DMS153 (cell line): Measurements from ENCODE around the gene IGFALS.

ENCODE experiments used
- DNase-seq: peaks from one replicate; lab custom pipeline; 2025; lab: John Stamatoyannopoulos, UW

IGFALS gene

DNA sequence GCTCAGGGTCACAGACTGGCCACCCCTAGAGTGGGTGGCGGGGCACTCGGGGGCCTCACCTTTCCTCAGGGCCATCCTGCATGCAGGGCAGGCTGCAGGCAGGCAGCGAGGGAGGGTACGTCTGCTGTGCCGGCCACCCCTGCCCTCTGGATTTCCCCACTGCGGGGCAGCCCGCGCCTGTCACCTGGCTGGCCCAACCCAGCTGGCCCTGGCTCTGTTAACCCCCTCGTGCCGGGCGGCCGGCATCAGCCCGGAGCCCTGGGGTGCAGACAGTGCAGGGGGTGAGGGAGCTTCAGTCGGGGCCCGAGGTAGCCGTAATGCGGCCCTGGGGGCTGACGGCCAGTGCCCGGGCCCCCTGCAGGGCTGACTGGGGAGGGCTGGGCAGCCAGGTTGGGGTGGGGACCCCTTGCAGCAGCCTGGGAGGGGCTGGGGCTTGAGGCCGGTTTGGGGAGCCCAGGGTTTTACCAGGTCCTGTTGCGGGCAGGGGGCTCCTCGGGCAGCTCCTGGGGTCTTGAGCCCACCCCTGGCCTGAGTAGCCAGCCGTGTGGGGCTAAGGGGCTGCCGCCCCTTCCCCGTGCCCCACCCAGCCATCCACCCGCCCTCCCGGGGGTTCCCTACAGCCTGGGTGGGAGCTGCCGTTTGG lies at the start of gene IGFALS:
Gene IGFALS, minus strand, starts transcription at position 128 of the 643 bp plus-strand sequence. Its CDS starts 53 bp downstream, at position 75.
- DNase-seq, result no peak

DNA sequence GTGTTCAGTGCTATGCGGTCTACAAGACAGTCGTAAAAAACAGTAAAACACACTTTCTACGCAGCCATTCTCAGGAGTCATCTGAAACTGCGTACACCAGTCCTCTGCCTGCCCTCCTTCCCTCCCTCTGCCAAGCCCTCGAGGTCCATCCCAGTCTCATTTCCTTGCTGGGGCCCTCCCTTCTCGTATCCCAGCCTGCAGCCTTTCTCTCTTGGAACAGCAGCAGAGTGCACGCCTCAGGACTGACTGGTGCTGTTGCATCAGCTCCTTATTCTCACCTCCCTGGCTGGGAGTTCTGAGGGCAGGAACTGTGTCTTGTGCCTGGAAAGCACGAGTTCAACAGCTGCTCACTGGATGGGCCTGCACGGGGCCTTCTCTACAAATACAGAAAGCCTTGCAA lies 46.0 kb upstream of the IGFALS start:
- no peak for DNase-seq

DNA sequence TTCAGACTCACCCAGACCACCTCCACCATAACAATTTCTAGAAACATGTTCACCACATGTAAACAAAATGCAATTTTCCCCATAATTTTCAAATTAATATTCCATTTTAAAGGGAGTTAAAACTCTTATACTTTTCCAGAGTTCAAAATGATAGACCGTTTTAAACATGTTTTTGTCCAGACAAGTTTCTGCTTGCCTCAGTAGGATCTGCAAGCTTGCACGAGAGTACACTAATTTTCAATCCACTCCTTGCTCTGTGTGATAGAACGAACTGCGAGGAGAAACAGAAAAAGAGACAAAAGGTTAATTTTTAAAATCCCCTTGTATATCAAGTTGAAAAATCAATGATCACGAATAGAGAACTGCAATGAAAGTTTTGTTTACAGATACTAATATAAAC lies 40.6 kb upstream of the IGFALS start:
- no peak for DNase-seq

DNA sequence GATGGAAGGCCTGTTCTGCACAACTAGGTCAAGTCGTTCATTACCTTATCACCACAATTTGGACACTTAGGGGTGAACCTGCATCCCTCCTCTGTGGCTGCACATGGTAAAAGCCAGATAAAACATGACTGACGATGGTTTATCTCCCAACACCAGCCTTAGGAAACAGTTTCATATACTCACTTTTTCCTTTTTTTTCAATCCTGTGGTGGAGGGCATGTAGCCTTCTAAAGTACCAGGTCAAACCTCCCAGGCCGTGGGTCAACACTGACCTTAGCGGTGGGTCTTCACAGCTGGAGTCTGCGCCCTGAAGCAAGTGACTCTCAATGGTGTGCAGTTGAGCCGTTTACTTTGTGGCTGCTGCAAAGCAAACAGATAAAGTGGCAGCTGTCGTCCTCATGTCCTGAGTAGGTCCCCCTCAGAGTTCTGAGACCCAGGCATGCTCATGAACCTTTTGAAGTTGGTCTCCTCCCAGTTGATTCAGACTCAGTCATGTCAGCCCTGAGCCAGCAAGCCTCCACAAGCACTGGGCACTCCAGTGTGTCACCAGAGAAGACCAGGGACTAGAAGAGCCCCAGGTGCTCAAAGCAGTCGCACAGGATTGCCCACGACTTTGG lies 39.4 kb upstream of the IGFALS start:
- DNase-seq, result no peak

DNA sequence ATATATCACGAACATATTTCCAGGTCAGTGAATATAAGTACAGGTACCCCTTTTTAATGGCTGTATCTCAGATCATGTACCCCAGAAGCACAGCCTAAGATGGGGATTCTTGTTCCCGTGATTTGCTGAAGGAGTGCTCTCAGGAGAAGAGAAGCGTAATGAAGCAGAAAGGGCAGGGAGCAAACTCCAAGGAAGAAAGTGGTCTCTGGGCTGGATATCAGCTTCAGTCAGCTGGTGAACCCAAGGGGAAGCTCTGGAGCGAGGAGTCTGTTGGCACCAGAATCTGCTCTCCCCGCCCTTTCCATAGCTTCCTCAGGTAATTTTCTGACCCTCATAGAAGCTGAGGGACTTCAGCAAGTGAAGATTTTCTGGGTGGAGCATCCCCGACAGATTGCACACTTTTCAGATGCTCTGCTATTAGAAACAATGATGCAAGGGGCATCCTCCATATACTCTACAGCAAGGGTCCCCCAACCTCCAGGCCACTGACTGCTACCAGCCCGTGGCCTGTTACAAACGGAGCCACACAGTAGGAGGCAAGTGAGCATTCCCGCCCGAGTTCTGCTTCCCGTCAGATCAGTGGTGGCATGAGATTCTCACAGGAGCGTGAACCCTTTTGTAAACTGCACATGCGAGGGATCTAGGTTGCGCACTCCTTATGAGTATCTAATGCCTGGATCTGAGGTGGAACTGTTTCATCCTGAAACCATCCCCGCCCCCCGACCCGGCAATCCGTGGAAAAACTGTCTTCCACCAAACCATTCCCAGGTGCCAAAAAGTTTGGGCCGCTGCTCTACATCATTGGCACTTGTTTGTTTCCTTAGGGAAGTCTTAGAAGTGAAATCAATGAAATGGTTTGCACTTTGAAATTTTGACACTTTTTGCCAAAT lies 37.9 kb upstream of the IGFALS start:
- DNase-seq, result no peak

DNA sequence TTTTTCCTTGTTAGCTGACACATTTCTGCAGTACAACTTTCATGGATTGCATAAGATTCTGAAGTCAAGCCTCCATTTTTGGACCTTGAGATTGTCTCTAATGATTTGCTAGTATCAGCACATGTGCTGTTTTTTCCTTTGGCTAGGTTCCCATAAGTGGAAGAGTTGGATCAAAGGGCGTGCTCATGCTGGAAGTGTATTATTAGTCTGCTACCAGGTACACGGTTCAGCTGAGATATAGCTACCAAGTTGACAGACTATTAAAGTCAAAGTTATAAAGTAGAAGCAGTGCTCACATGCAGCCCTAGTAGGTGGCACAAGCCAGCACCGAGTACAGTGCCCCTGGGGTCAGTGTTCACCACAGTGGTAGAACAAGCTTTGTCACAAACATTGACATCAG lies 36.7 kb upstream of the IGFALS start:
- no peak for DNase-seq

DNA sequence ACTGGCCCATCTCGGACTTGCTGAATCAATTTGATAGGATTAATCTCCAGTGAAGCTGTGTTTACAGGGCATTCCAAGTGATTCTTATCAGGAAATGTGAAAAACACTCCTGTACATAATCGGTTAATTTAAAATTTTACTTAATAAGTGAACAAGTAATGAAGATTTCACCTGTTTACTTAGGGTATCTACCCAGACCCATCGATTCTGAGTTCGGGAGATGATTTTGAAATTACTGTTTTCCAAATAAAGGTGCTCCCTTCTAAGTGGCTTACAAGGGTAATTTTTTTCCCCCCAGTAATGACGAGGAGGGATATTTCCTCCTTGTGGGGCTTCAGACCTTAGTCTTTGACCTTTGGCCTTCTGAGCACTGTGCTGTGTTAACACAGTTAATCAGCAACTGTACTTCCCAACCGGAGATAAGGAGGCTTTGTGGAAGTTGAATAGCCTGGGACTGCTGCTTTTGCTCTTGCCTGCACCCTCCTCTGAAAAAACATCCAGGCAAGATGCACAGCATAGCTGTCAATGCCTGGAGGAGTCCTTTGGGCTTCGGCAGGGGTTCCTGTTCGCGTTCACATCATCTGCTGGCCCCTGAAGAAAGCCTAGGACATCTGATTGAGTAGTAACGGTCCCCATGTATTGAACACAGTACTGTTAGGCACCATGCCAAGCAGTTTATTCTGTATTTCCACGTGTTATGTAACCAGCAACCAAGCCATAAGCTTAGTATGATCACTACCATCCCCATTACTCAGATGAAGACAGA lies 35.3 kb upstream of the IGFALS start:
- DNase-seq, result no peak

DNA sequence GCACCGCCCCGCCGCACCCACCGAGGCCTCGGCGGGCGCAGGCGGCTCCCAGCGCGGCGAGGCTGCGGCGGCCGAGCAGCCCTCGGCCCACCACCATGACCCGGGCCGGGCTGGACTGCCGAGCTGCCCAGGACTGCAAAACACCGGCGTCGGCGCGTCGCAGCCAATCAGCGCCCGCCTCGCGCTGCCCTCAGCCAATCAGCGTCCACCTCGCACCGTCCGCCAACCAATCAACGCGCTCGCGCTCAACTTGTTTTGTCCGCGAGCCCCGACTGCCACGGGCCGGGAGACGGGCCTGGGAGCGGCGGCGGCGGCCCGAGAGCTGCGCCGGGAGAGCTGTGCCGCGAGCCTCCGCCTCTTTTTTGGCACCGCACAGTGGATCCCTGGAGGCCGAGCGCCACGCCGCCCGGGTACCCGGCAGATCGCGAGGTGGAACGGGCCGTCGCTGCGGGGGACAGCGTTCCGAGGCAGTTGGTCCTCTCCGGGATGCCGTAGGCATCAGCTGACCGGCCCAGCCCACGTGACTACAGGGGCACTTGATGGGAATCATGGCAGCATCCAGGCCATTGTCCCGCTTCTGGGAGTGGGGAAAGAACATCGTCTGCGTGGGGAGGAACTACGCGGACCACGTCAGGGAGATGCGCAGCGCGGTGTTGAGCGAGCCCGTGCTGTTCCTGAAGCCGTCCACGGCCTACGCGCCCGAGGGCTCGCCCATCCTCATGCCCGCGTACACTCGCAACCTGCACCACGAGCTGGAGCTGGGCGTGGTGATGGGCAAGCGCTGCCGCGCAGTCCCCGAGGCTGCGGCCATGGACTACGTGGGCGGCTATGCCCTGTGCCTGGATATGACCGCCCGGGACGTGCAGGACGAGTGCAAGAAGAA lies 33.4 kb upstream of the IGFALS start, which contains the start of the genes FAHD1 and HAGH:
Gene FAHD1, plus strand, starts transcription at position 516 of the 883 bp plus-strand sequence. Its CDS starts 33 bp downstream, at position 549.
Gene HAGH, minus strand, starts transcription at position 135 of the 883 bp plus-strand sequence. Its CDS starts 38 bp downstream, at position 97.
- peak; percentile 80 for DNase-seq

DNA sequence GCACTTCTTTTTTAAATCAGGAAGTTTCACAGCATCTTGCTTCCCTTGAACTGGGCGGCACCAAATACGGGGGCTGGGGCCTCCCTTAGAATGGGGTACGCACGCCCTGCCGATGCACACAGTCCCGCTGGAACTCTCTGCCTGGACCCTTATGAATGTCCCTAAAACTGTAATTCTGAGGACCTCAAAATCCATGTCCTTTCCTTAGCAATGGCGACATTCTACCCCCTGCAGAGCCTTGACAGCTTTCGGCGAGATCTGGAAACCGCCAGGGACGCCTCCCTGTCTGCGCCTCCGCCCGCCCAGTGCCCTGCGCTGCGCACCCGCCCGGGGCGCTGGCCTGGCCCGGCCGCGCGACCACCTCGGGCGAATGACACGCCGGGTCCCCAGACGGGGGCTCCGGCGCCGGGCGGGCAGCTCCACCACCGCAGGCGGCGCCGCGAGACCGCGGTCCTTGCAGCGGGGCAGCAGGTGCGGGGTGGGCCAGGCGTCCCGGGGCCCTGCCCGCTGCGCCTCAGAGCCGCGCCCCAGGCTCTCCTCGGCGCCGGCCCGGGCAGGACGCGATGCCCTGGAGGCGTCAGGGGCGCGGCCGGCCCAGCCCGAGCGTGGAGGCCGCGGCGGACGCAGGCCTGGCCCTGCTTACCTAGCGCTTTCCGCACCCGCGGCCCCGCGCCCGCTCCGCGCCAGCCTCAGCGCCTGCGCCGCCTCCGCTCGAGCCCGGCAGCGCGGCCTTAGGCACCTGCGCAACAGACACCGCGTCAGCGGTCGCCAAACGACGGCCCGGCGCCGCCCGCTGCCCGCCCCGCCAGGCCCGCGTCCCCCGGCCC lies 32.6 kb upstream of the IGFALS start:
- DNase-seq, result no peak

DNA sequence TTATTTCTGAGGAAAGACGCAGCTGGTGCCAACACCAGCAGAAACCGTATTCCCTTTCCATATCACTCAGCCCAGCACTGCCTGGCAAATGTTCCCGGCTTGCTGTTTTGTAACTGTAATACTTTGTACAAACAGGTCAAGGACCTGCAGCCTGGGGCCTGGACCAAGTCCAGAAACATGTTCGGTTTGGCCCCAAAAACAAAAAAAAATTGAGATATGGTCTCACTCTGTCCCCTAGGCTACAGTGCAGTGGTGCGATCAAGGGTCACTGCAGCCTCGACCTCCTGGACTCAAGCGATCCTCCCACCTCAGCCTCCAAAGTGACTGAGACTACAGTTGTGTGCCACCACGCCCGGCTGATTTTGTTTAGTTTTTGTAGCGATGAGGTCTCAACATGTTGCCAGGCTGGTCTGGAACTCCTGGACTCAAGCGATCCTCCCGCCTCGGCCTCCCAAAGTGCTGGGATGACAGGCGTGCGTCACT lies 31.9 kb upstream of the IGFALS start:
- DNase-seq, result no peak

DNA sequence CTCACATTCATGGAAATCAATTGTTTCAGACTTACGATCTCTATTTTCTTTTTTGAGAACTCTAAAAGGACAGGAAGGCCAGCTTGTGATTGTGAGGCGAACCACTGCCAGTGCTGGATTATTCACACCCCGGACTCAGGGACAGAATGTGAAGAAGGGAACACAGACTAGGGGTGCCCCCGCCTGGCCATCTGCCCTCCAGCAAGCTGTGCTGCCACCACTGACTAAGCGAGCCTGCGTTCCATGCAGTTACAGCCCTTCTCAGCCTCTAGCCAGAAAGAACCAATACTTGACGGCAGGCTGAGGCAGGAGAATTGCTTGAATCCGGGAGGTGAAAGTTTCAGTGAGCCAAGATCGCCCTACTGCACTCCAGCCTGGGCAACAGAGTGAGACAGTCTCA lies 30.3 kb upstream of the IGFALS start:
- DNase-seq, result no peak

DNA sequence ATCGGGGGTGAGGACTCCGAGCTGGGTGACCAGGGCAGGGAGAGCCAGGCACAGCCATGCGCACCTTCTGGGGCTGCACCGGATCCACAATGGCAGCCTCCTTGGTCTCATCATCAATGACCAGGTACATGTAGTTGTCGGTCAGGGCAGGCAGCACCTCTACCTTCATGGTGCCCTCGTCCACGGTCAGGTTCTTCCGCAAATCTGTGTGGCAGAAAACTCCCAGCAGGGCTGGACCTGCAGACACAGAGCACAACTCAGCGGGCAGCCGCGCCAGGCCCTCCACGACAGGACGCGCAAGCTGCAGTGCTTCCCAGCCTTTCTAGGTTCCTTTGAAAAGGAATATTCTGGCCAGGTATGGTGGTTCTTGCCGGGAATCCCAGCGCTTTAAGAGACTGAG lies 29.3 kb upstream of the IGFALS start:
- no peak for DNase-seq

DNA sequence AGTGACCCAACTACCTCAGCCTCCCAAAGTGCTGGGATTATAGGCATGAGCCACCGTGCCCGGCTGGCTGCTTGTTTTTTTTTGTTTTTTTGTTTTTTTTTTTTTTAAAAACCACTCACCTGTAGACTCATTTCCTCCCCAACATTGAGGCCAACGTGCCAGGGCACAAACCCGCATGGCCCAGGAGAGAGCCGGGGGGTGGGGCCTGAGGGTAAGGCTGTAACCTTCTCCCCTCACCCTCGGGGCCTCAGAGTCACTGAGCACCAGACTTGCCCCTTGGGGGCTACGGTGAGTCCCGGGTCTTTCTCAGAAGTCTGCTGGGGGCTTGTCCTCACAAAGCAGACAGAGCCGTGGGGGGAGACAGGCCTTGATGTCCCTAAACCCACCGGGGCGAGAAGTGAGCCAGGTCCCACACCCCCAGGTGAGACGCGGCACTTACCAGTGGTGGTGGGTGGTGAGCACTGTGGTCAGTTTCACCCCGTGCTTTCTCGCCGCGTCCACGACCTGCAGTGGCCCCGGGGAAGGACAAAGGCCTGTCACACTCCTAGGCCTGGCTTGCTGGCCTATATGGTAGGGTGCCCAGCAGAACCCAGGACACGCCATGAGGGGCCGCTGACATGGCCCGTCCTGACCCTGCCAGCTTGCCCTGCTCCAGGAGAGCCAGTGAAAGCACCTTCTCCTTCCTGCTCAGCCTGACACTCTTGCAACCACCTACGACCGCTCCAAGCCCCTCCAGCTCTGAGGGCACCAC lies 28.5 kb upstream of the IGFALS start:
- DNase-seq, result no peak

DNA sequence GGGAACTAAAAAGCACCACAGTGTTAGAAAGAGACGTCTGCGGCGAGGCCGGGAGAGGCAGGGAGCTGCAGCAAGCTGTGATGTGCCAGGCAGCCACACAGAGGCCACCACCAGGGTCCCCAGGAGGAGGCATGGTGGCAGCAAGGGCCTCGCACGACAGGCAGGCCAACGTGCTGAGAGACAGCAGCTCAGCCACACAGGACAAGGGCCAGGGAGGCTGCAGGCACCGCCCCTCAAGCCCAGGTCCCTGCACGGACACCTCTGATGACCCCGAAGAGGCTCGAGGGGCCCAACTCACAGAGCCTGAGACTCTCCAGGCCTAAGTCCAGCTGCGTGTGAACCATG lies 27.4 kb upstream of the IGFALS start:
- no peak for DNase-seq

DNA sequence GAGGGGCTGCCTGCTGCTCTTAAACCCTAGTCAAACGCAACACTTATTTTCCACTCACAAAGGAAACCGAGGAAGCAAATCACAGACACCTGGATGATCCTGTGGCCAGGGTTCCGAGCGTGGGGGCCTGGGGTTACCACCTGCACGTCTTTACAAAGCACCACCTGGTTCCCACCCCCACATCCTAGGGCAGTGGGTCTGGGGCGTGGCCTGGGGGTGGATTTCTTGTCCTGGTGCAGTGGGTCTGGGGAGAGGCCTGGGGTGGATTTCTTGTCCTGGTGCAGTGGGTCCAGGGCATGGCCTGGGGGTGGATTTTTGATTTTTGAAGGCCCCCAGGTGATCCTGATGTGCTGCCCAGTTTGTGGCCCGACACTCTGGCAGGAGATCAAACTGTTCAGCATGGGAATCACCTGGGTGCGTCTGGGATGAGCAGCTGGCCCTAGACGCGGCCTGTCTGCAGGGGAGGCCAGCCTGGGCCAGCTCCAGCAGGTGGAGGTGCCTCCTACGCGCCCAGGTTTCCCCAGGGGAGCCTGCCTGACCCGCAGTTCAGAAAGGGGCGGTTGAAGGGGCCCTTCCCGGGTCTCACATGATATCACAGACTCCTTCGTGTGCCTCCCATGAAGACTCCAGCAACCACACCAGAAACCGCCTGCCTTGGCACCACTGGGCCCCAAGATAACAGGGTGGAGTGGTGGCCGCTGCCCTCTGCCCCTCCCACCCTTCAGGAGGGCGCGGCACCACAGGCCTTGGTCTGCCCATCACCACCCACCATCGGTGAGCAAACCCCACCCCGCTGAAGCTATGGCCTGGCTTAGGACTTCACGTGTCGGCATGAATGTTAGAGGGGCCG lies 26.8 kb upstream of the IGFALS start:
- no peak for DNase-seq

DNA sequence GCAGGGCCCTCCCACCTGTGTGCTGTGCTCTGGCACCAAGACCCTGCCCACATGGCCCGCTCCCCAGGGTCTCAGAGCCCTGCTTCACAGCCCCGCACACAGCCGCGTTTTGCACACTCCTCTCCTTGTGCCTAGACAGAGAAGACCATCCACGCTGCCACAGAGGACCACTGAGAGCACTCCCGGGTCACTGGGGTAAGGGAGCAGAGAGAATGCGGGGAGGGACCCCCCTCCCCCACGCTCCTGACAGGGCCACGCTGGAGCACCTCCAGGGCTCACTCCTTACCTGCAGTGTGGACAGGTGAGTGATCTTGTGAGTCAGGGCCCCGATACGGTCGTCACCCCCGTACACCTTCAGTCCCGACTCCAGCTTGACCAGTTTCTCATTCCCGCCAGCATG lies 26.1 kb upstream of the IGFALS start:
- DNase-seq, result no peak

DNA sequence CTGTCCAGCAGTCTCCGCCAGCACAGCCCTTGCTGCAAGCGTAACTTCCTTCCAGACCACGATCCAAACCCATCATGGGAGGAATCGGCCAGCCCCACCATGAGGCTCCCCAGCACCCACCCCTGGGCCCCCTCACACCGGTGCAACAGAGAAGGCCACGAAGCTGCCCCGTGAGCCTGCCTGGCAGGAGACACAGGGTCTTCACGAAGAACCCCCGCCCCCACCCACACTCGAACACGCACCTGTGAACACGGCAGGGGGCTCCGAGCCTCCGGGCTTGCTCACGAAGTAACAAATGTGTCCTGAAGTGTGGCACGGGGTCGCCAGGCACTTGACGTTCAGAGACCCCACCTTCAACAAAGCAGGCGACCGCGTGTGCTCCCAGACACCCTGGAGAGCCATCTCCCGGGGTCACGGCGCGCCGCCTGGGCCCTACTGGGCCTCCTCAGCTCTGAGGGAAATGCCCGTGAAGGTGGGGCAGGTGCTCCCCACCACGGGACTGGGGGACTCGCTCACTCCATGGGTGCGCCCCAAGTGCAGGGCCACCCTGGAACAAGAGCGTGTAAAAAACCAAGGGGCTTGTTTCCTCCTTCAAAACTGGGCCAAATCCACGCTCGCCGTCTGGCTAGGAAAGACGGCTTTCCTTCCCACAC lies 25.5 kb upstream of the IGFALS start:
- DNase-seq, result no peak
